A673 (cell line): ENCODE data around the gene APBB1IP. TPM values are rescaled to one million over a fixed set of nuclear protein-coding genes. Genes with fewer than 3 reads are reported as not detected.

Experiments used
- BruUV-seq: library from RNA; stranded (reverse); fragments of 400-500 nt; replicated peaks from 2 replicates; lab custom pipeline; 2021; lab: Mats Ljungman, UMichigan
- CTCF ChIA-PET: fragments of 300-600 bp; sonication (Branson Sonifier 250); formaldehyde crosslinking; loops from one replicate; lab custom pipeline; 2022; ENCODE audit warnings: antibody characterized with exemption; lab: Charles Lee
- POLR2A ChIA-PET: fragments of 300-600 bp; sonication (Branson Sonifier 250); formaldehyde crosslinking; loops from one replicate; lab custom pipeline; 2022; ENCODE audit warnings: antibody characterized with exemption; ENCODE audit not compliant: low non-redundant PET; lab: Charles Lee
- DNase-seq: peaks from one replicate; pipeline ENCODE4 v3.0.0-alpha.2; 2015; ENCODE audit warnings: low spot score
- H3K27ac ChIP-seq: fragments of 200-600 bp; sonication (generic); 2 replicates; pipeline ENCODE4 v1.5.1; 2016; ENCODE audit warnings: mixed run types, low read depth, mild to moderate bottlenecking, mixed read lengths, antibody characterized with exemption, low read length; ENCODE audit not compliant: poor library complexity, severe bottlenecking
- H3K27me3 ChIP-seq: fragments of 200-600 bp; sonication (generic); replicated peaks from 2 replicates; pipeline ENCODE4 v1.6.1; 2017; ENCODE audit warnings: mixed run types, low read depth, mild to moderate bottlenecking, mixed read lengths, antibody characterized with exemption, low read length; ENCODE audit not compliant: insufficient read depth, poor library complexity
- H3K36me3 ChIP-seq: fragments of 200-600 bp; sonication (generic); 2 replicates; pipeline ENCODE4 v1.6.1; 2016; ENCODE audit warnings: mixed run types, mild to moderate bottlenecking, mixed read lengths, antibody characterized with exemption, low read length; ENCODE audit not compliant: insufficient read depth, poor library complexity, severe bottlenecking
- H3K4me1 ChIP-seq: fragments of 200-600 bp; sonication (generic); 2 replicates; pipeline ENCODE4 v1.6.1; 2017; ENCODE audit warnings: mixed run types, mild to moderate bottlenecking, mixed read lengths, antibody characterized with exemption, low read length; ENCODE audit not compliant: insufficient read depth, poor library complexity, severe bottlenecking
- H3K4me3 ChIP-seq: fragments of 200-600 bp; sonication (generic); 2 replicates; pipeline ENCODE4 v1.5.1; 2016; ENCODE audit warnings: low read depth, mixed run types, mild to moderate bottlenecking, mixed read lengths, low read length; ENCODE audit not compliant: poor library complexity, severe bottlenecking
- H3K9me3 ChIP-seq: fragments of 200-600 bp; sonication (generic); 2 replicates; pipeline ENCODE4 v1.6.1; 2016; ENCODE audit warnings: mixed run types, low read depth, mild to moderate bottlenecking, mixed read lengths, antibody characterized with exemption, low read length; ENCODE audit not compliant: poor library complexity, severe bottlenecking
- CTCF ChIP-seq: fragments of 300-800, 200-600 bp; sonication (generic); conservative IDR thresholded peaks from 2 replicates; pipeline ENCODE4 v1.5.1; 2017; ENCODE audit warnings: low read depth, mild to moderate bottlenecking, antibody characterized with exemption, low read length, moderate library complexity, mixed read lengths
- EZH2 ChIP-seq: fragments of 200-600 bp; sonication (generic); IDR thresholded peaks from 2 replicates; pipeline ENCODE4 v1.6.1; 2017; ENCODE audit warnings: borderline replicate concordance, low read depth, mild to moderate bottlenecking, mixed read lengths, antibody characterized with exemption, low read length; ENCODE audit not compliant: poor library complexity, severe bottlenecking
- intact Hi-C: fragments of 100-400 bp; cut with micrococcal nuclease; formaldehyde crosslinking; loops from one replicate; pipeline ENCODE4 v1.10.0; 2022; ENCODE audit not compliant: unreplicated experiment
- total RNA-seq: library from RNA; stranded (reverse); gene quantifications from 2 replicates; pipeline ENCODE4 v1.2.3, GENCODE V29; 2021

APBB1IP gene
- total RNA-seq, 1 experiment from 2014 or later, result not detected

GRCh38 chr10:26453850-26454249, 15.7 kb downstream of the APBB1IP start:
- POLR2A ChIA-PET, result no interaction called here
- Histone ChIP-seq H3K27me3 (no peaks in the 10 kb centered on the region), H3K4me1 (no peaks in the 10 kb centered on the region), H3K36me3 (no peaks in the 10 kb centered on the region), H3K9me3 (no peaks in the 10 kb centered on the region), H3K27ac (no peak overlapping the region), H3K4me3 (no peak overlapping the region)
- intact Hi-C loops, result no loop called here
- TF ChIP-seq CTCF (no peak), EZH2 (no peak)
- no TSS peak for BruUV-seq
- CTCF ChIA-PET, result no interaction called here
- DNase-seq, result no peak

- H3K27ac ChIP-seq, result no peak overlapping the region
- H3K9me3 ChIP-seq, result no peaks in the 10 kb centered on the region
- no peak for TF ChIP-seq CTCF
- no peak for TF ChIP-seq EZH2
- POLR2A ChIA-PET, result no interaction called here
- DNase-seq, result no peak
- H3K4me1 ChIP-seq, result no peaks in the 10 kb centered on the region
- no peaks in the 10 kb centered on the region for H3K27me3 ChIP-seq
- no peak overlapping the region for H3K4me3 ChIP-seq
- no TSS peak for BruUV-seq
- intact Hi-C loops, result no loop called here
- no peaks in the 10 kb centered on the region for H3K36me3 ChIP-seq
- CTCF ChIA-PET, result no interaction called here
Measured at GRCh38 chr10:26454891-26455290, 16.8 kb downstream of the APBB1IP start.

- no TSS peak for BruUV-seq
- intact Hi-C loops, result no loop called here
- Histone ChIP-seq H3K36me3 (no peaks in the 10 kb centered on the region), H3K27me3 (no peaks in the 10 kb centered on the region), H3K4me1 (no peaks in the 10 kb centered on the region), H3K4me3 (no peak overlapping the region), H3K9me3 (no peaks in the 10 kb centered on the region), H3K27ac (no peak overlapping the region)
- DNase-seq, result no peak
- no peak for TF ChIP-seq EZH2
- no peak for TF ChIP-seq CTCF
- CTCF ChIA-PET, result no interaction called here
- POLR2A ChIA-PET, result no interaction called here
Measured at GRCh38 chr10:26455567-26456315, 17.6 kb downstream of the APBB1IP start.
